D721Med (cell line): ENCODE data around the gene ZNF681.

Experiments
- DNase-seq: peaks from one replicate; pipeline ENCODE4 v3.0.0; 2011; ENCODE audit warnings: low spot score; ENCODE audit not compliant: insufficient read length
- FAIRE-seq: peaks from 2 replicates; lab custom pipeline; 2011; peaks lifted over from hg19 to GRCh38; lab: Jason Lieb, UNC
- TF ChIP-seq, protein P1 (sequence below): IDR thresholded peaks from 2 replicates; pipeline ENCODE4 v1.5.1; 2012; ENCODE audit warnings: mild to moderate bottlenecking, control low read depth; ENCODE audit not compliant: insufficient read depth; ENCODE audit errors: missing control alignments

ZNF681 gene

DNA sequence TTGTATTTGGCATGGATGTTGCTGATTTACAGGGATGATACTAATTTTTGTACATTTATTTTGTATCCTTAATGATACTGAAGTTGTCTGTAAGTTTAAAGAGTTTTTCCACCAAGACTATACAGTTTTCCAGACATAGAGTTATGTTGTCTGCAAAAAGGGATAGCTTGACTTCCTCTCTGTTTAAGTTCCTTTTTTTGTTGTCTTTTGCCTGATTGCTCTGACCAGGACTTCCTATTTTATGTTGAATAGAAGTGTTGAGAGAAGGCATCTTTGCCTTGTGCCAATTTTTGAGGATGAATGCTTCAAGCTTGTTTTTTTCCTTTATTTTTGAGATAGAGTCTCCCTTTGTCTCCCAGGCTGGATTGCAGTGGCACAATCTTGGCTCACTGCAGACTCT is 36.8 kb upstream of the ZNF681 start:
- FAIRE-seq (no peak), DNase-seq (no peak)
- TF ChIP-seq, protein P1, sequence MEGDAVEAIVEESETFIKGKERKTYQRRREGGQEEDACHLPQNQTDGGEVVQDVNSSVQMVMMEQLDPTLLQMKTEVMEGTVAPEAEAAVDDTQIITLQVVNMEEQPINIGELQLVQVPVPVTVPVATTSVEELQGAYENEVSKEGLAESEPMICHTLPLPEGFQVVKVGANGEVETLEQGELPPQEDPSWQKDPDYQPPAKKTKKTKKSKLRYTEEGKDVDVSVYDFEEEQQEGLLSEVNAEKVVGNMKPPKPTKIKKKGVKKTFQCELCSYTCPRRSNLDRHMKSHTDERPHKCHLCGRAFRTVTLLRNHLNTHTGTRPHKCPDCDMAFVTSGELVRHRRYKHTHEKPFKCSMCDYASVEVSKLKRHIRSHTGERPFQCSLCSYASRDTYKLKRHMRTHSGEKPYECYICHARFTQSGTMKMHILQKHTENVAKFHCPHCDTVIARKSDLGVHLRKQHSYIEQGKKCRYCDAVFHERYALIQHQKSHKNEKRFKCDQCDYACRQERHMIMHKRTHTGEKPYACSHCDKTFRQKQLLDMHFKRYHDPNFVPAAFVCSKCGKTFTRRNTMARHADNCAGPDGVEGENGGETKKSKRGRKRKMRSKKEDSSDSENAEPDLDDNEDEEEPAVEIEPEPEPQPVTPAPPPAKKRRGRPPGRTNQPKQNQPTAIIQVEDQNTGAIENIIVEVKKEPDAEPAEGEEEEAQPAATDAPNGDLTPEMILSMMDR: no peak

DNA sequence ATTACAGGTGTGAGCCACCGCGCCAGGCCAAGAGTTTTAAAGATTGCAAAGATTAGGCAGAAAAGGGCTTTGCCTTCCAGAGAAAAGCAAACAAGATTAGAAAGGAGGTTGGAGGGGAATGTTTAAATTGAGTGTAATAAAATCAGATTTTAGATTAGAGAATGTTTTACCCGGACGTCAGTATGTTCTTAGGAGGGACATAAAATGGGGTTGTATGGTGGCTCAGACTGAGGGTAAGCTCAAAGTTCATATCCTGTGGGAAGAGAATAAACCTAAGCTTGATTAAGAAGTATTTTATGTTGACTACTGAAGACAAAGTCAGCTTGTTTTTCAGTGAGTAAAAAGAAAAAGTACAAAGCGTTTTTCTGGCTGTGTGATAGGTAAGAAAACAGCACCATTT is 34.1 kb upstream of the ZNF681 start:
- FAIRE-seq (no peak), DNase-seq (no peak)

DNA sequence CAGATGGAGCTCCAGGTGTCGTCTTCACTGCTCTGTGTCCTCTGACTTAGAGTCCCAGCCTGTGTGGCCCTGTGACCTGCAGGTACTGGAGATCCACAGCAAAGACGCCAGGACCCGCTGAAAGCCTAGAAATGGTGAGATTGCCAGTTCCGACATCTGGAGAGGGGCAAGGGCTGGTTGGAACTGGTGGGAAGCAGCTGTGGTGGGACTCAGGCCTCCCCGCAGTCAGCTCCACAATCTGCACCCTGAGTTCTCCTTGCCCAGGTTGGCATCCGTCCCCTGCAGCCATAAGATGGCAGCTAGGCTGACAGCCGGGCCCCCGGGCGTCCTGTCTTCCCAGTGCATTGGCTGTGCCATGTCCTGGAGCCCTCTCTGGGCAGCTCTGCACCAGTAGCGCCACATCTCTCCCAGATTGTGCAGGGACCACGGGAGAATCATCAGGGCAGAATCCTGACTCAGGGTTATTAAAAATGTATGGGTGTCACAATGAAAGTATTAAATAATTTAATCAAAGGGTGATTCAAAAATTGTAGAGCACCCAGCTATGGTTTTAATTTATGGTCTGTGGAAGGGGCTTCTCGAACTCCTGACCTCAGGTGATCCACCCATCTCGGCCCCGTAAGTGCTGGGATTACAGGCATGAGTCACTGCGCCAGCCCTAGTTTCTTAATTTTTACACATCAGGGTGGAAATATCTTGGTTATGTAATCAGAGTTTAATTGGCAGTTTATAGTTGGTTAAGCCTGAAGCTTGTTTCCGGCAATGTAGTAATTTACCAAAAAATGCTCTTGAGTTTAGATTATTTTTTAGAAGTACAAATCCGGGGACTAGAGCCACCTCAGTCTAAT is 32.2 kb upstream of the ZNF681 start:
- FAIRE-seq (no peak), DNase-seq (no peak)
- TF ChIP-seq, protein P1: no peak

More for the DNA sequence above, 34.1 kb upstream of the ZNF681 start:
- TF ChIP-seq, protein P1: no peak

DNA sequence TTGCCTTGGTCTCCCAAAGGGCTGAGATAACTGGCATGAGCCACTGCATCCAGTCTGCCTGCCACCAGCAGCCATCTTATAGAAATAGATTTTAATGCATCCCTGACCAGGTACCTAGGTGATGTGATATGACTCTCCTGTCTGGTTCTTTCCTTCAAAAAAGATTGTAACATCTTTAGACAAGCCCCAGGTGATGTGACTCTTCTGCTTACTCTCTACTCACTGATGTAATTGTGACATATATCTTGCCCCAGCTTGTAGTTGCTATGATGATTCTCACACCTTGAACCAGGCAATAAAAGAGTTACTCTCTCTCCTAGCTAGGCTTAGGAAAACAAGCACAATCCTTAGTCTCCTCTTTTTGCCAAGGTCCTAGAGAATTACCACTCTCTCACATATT is 30.6 kb upstream of the ZNF681 start:
- no peak for DNase-seq
- FAIRE-seq: no peak
- TF ChIP-seq, protein P1: no peak

DNA sequence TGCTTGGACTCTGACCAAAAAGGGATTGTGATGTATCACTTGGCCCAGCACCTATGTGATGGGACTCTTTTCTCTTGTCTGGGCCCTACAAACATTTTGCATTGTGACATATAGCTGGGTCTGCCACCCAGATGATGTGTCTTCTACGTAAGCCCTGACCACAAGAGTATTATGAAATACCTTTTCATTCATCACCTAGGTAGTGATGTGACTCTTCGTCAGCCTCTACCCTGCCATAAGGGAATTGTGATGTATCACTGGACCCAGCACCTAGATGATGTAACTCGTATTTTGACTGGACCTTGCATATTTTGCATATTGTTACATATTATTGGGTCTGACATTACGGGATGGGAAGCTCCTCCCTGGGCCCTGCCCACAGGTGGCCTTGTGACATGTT is 29.7 kb upstream of the ZNF681 start:
- FAIRE-seq (no peak), DNase-seq (no peak)
- TF ChIP-seq, protein P1: no peak

DNA sequence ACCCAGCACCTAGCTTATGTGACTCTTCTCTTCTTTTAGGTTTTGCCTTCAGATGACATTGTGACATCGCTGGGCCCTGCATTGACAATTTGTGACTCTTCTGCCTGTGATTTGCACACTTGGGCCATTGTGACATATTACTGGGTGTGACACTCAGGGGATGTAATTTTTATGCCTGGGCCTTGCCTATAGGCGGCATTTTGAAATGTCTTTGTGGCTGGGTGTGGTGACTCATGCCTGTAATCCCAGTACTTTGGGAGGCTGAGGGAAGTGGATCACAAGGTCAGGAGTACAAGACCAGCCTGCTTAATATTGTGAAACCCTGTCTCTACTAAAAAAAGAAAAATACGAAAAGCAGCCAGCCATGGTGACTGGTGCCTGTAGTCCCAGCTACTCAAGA is 28.4 kb upstream of the ZNF681 start:
- DNase-seq: no peak
- FAIRE-seq: no peak
- TF ChIP-seq, protein P1: no peak

DNA sequence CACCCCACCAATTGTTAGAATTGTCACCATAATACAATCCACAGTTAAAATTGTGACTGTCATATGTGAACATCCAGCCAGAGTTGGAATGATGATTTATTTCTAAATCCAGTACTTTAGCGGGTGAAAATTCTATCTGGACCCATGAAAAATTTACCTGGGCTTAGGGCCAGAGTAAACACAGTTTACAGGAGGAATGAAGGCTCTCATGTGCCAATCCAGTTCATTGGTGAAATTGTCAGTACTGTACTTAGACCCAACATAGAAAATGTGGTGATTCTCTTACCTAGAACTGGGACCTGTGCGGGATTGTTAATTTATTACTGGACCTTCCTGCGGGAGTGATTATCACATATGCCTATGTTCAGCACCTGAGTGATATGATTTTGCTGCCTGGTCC is 27.3 kb upstream of the ZNF681 start:
- TF ChIP-seq, protein P1: no peak
- FAIRE-seq: no peak
- no peak for DNase-seq
